Ovary (tissue), 10 donors: ENCODE results near the gene CFI. TPM values are rescaled to one million over a fixed set of nuclear protein-coding genes. Genes with fewer than 3 reads are reported as not detected.

ENCODE experiments used
- DNase-seq, 5 donors: peaks; one replicate each; pipeline ENCODE4 v3.0.0-alpha.2; 2019 to 2020
- H3K27ac ChIP-seq, 2 donors: fragments of 200-600 bp; one replicate each; pipeline versions ENCODE4 v1.5.1 to v1.8.0; 2019 to 2022
- H3K27me3 ChIP-seq: fragments of 200-600 bp; one replicate; pipeline ENCODE4 v1.8.0; 2022
- H3K36me3 ChIP-seq: fragments of 200-600 bp; sonication (generic); one replicate; pipeline ENCODE4 v1.5.1; 2019
- H3K4me1 ChIP-seq: one replicate; pipeline ENCODE4 v1.8.1; 2013; ENCODE audit warnings: mild to moderate bottlenecking, moderate library complexity; ENCODE audit not compliant: insufficient read depth
- H3K4me3 ChIP-seq: fragments of 200-600 bp; sonication (generic); one replicate; pipeline ENCODE4 v1.5.1; 2017
- H3K9me3 ChIP-seq, 2 donors: fragments of 200-600 bp in 1 of 2; sonication (generic) in 1 of 2; one replicate each; pipeline versions ENCODE4 v1.5.1 to v1.8.1; 2013 to 2019; ENCODE audit warnings: mild to moderate bottlenecking in 1 of 2, moderate library complexity in 1 of 2
- CTCF ChIP-seq, 3 donors: fragments of 450-650 bp in 2 of 3; fragments of 200-600 bp in 1 of 3; IDR thresholded peaks; one replicate each; pipeline versions ENCODE4 v1.5.1 to v1.8.0; 2016 to 2022; ENCODE audit warnings: antibody characterized with exemption in 3 of 3, mild to moderate bottlenecking in 1 of 3
- EP300 ChIP-seq: sonication (generic); formaldehyde crosslinking; IDR thresholded peaks from one replicate; pipeline ENCODE4 v1.6.1; 2017; ENCODE audit warnings: antibody characterized with exemption
- POLR2A ChIP-seq: fragments of 450-650 bp; IDR thresholded peaks from one replicate; pipeline ENCODE4 v1.6.1; 2017; ENCODE audit warnings: antibody characterized with exemption, mild to moderate bottlenecking, moderate library complexity
- WGBS, 3 donors: extraction: QIAGEN DNeasy Blood & Tissue Kit in 1 of 3; methylation state at CpG; one replicate each; pipeline versions ENCODE4 v1.1.5 to v1.1.7; 2013 to 2017; 5-methylcytosine and 5-hydroxymethylcytosine counted together
- intact Hi-C, 4 donors: fragments of 100-400 bp; cut with DNase I; formaldehyde crosslinking; loops; one replicate each; pipeline versions ENCODE4 v1.11.0 to v1.15.1; 2022 to 2023
- long read RNA-seq, 3 donors: library from polyadenylated mRNA in 2 of 3; unstranded in 2 of 3; transcript quantifications; one replicate each; pipeline ENCODE4 v2.0.0 and lab custom pipeline, GENCODE V29; 2021 to 2026
- polyA plus RNA-seq, 2 donors: library from polyadenylated mRNA; stranded (reverse); fragments of 200-250 nt in 1 of 2; fragments of 350-450 nt in 1 of 2; fragmentation: Illumina TruSeq in 1 of 2; extraction: RNeasy Lipid Tissue Mini Kit (QIAGEN cat#74804) in 1 of 2; gene quantifications; one replicate each; pipeline ENCODE4 v1.2.3, GENCODE V29; 2013 to 2014
- total RNA-seq, 7 donors: library from RNA; depleted of rRNA in 2 of 7; stranded (reverse); fragments of >200 nt in 2 of 7; fragmentation: NEBNext Ultra II Directional in 3 of 7; extraction: Animal tissue kit (Norgen Biotek cat#: 25700) in 3 of 7; gene quantifications; one replicate each; pipeline versions ENCODE4 v1.1.0 to v1.2.4, GENCODE V29; 2016 to 2023
- donor health status: DM: no; HTN: no; CAD: no; lungs with moderate emphysema.
- donor health status: DM: no; HTN: no; CAD: no.
- donor health status: Bipolar disorder and iron deficiency.
- donor health status: DM: yes; HTN: yes; CAD: no.
- donor health status: DM: no; HTN: no; CAD: no.
- donor health status: DM: yes; HTN: yes; CAD: no.

CFI gene
- total RNA-seq, result 100 to 1,000 TPM in 1 of 7 donors, 10 to 100 TPM in 6; 13.1 to 108 (median 34.6) TPM
- polyA plus RNA-seq, result 100 to 1,000 TPM in 1 of 2 donors, 10 to 100 TPM in 1; 38.2 to 112 TPM
- long read RNA-seq, donor 1, partial matches to known transcripts, result 3 of 6 reads
- long read RNA-seq, donor 1, other reads (novel, unspliced or antisense), result 1 of 6 reads
- long read RNA-seq, donor 2, transcript CFI-204 (3 exons, 667 nt), result major isoform, 7 of 9 reads
- long read RNA-seq, donor 2, partial matches to known transcripts, result 0 of 9 reads
- long read RNA-seq, donor 2, other reads (novel, unspliced or antisense), result 0 of 9 reads
- long read RNA-seq, donor 3, partial matches to known transcripts, result 3 of 6 reads
- long read RNA-seq, donor 3, other reads (novel, unspliced or antisense), result 2 of 6 reads

- no peak within 1 kb of the TSS for H3K4me3 ChIP-seq
Measured at GRCh38 chr4:109801895-109802319, at the start of gene CFI. TSS of gene CFI (minus strand) at chr4:109801999. CDS start at chr4:109801971, 28 bp downstream.

GRCh38 chr4:109850601-109851000 is 48.8 kb upstream of the CFI start:
- DNase-seq, result no peak
- TF ChIP-seq POLR2A (no peak), EP300 (no peak), CTCF (IDR thresholded peaks at IDR 0.05) (no peak)
- H3K9me3 ChIP-seq, result no peaks in the 10 kb centered on the region
- no peaks in the 10 kb centered on the region for H3K27me3 ChIP-seq
- intact Hi-C loops, result no loop called here
- WGBS, 3 donors, result 59 to 64% (median 63%) methylated on average over 5 of the region's 5 CpGs
- no peak overlapping the region for H3K27ac ChIP-seq
- H3K4me1 ChIP-seq, result no peaks in the 10 kb centered on the region
- no peaks in the 10 kb centered on the region for H3K36me3 ChIP-seq
- H3K4me3 ChIP-seq, result no peak overlapping the region

More at GRCh38 chr4:109801895-109802319, at the start of gene CFI:
- no peak for DNase-seq
- no peak within 1 kb of the TSS for H3K27ac ChIP-seq
- H3K27me3 ChIP-seq, result no peaks in the 10 kb centered on the region
- intact Hi-C loops, result no loop called here
- no peaks in the 10 kb centered on the region for H3K4me1 ChIP-seq
- no peaks in the 10 kb centered on the region for H3K9me3 ChIP-seq
- TF ChIP-seq POLR2A, result no peak
- TF ChIP-seq EP300, result no peak
- no peak for TF ChIP-seq CTCF (IDR thresholded peaks at IDR 0.05)
- H3K36me3 ChIP-seq, result no peaks in the 10 kb centered on the region
- WGBS, 3 donors, result 17 to 27% (median 20%) methylated on average over 2 of the region's 2 CpGs

GRCh38 chr4:109848501-109848900 is 46.7 kb upstream of the CFI start:
- Histone ChIP-seq H3K9me3 (no peaks in the 10 kb centered on the region), H3K27me3 (no peaks in the 10 kb centered on the region), H3K4me1 (no peaks in the 10 kb centered on the region), H3K27ac (no peak overlapping the region), H3K36me3 (no peaks in the 10 kb centered on the region), H3K4me3 (no peak overlapping the region)
- WGBS, 3 donors, result 74 to 79% (median 74%) methylated on average over 2 of the region's 2 CpGs
- intact Hi-C loops, result no loop called here
- DNase-seq, result no peak
- no peak for TF ChIP-seq CTCF (IDR thresholded peaks at IDR 0.05)
- TF ChIP-seq POLR2A, result no peak
- TF ChIP-seq EP300, result no peak

DNA sequence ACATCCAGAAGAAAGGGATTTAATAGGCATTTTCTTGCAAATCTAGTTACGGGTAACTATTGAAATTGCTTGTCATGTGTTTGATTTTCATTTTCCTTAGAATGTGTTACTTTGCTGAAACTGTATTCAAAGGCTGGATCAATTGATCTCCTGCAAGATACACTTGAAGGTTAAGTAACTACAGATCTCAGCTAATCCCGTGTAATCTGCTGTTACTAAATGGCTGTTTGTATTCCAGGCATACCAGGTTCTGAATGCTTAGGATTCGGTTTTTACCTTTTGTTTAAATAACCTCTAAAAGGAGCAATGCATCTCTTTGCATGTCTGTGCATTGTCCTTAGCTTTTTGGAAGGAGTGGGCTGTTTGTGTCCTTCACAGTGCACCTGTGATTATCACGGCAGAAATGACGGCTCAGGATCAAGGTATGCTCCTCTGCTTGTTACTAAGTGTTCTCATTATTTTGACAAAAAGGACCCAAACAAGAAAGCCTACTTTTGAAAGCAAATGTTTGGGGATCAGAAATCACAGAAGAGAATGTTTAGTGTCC is 46.2 kb upstream of the CFI start, which contains the start of gene LRIT3:
Gene LRIT3, plus strand, starts transcription at position 212 of the 547 bp plus-strand sequence. Its CDS starts 95 bp downstream, at position 307.
- H3K4me3 ChIP-seq, result no peak within 1 kb of the TSS
- 62 to 74% (median 64%) methylated on average over 5 of the region's 5 CpGs for WGBS, 3 donors
- no peaks in the 10 kb centered on the region for H3K4me1 ChIP-seq
- no peak for TF ChIP-seq CTCF (IDR thresholded peaks at IDR 0.05)
- no peak for TF ChIP-seq EP300
- TF ChIP-seq POLR2A, result no peak
- DNase-seq, result no peak
- intact Hi-C loops, result no loop called here
- H3K36me3 ChIP-seq, result no peaks in the 10 kb centered on the region
- H3K27me3 ChIP-seq, result no peaks in the 10 kb centered on the region
- H3K27ac ChIP-seq, result no peak within 1 kb of the TSS
- no peaks in the 10 kb centered on the region for H3K9me3 ChIP-seq
